CD4-positive, alpha-beta T cell (primary cell): ENCODE data around the gene ADAT3. TPM values are rescaled to one million over a fixed set of nuclear protein-coding genes. Genes with fewer than 3 reads are reported as not detected.

Experiments
- ATAC-seq: fragments of 200-7000 bp; cut with Tn5 transposase; one replicate; pipeline ENCODE4 v1.10.0; 2022; ENCODE audit warnings: mild to moderate bottlenecking; ENCODE audit not compliant: poor library complexity
- CTCF ChIA-PET: fragments of 350-600 bp; sonication (Branson Sonifier 250); formaldehyde crosslinking; loops from one replicate; lab custom pipeline; 2021; ENCODE audit warnings: antibody characterized with exemption, inconsistent platforms; lab: Charles Lee
- POLR2A ChIA-PET: fragments of 350-600 bp; sonication (Branson Sonifier 250); formaldehyde crosslinking; loops from one replicate; lab custom pipeline; 2021; ENCODE audit warnings: antibody characterized with exemption, inconsistent platforms; lab: Charles Lee
- DNase-seq, 14 experiments: peaks; one replicate each; pipeline ENCODE4 v3.0.0-alpha.2; 2013 to 2020; ENCODE audit warnings: mixed read lengths in 2 of 14
- H3K27ac ChIP-seq, 2 donors: one replicate each; pipeline versions ENCODE4 v1.5.1 to v1.7.0; 2013; ENCODE audit warnings: low read length in 2 of 2, low read depth in 1 of 2, mild to moderate bottlenecking in 1 of 2
- H3K27me3 ChIP-seq, 2 experiments: 1 replicate in 1 of 2; 2 replicates in 1 of 2; pipeline versions ENCODE4 v1.6.1 to v1.7.0; 2013; ENCODE audit warnings: low read length in 2 of 2, control low read depth in 1 of 2, mild to moderate bottlenecking in 1 of 2, moderate library complexity in 1 of 2; ENCODE audit not compliant: insufficient read depth in 2 of 2, control insufficient read depth in 1 of 2
- H3K36me3 ChIP-seq: one replicate; pipeline ENCODE4 v1.6.1; 2013; ENCODE audit warnings: low read length, control low read depth; ENCODE audit not compliant: insufficient read depth
- H3K4me1 ChIP-seq: one replicate; pipeline ENCODE4 v1.6.1; 2013; ENCODE audit warnings: low read length, control low read depth; ENCODE audit not compliant: insufficient read depth
- H3K4me3 ChIP-seq: one replicate; pipeline ENCODE4 v1.5.1; 2013; ENCODE audit warnings: mild to moderate bottlenecking, low read length, moderate library complexity
- H3K9me3 ChIP-seq, 2 experiments: 1 replicate in 1 of 2; 2 replicates in 1 of 2; pipeline versions ENCODE4 v1.6.1 to v1.7.0; 2013; ENCODE audit warnings: low read length in 2 of 2, mild to moderate bottlenecking in 2 of 2, control low read depth in 1 of 2, moderate library complexity in 1 of 2; ENCODE audit not compliant: control insufficient read depth in 1 of 2, insufficient read depth in 1 of 2
- H3K27ac Mint-ChIP-seq: one replicate; pipeline ENCODE4 v1.8.0; 2020; ENCODE audit warnings: mixed read lengths
- H3K27me3 Mint-ChIP-seq: one replicate; pipeline ENCODE4 v1.8.0; 2021; ENCODE audit warnings: mixed read lengths
- H3K36me3 Mint-ChIP-seq: one replicate; pipeline ENCODE4 v1.8.0; 2021; ENCODE audit warnings: low read depth, mixed read lengths
- H3K4me1 Mint-ChIP-seq: one replicate; pipeline ENCODE4 v1.8.0; 2021; ENCODE audit warnings: low read depth, mixed read lengths
- H3K4me3 Mint-ChIP-seq: one replicate; pipeline ENCODE4 v1.8.0; 2020; ENCODE audit warnings: mild to moderate bottlenecking, mixed read lengths
- H3K9me3 Mint-ChIP-seq: one replicate; pipeline ENCODE4 v1.8.0; 2020; ENCODE audit warnings: mixed read lengths
- CTCF ChIP-seq: fragments of 200-600 bp; IDR thresholded peaks from one replicate; pipeline ENCODE4 v1.8.0; 2022; ENCODE audit warnings: antibody characterized with exemption, mild to moderate bottlenecking
- intact Hi-C, 2 experiments: fragments of 100-400 bp; cut with DNase I in 1 of 2; cut with micrococcal nuclease in 1 of 2; formaldehyde crosslinking; loops; one replicate each; pipeline versions ENCODE4 v1.15.1 to v1.9.0; 2023 to 2025; cut with DNase I, micrococcal nuclease
- total RNA-seq, 174 experiments: library from RNA in 2 of 174; stranded (reverse) in 2 of 174; gene quantifications; one replicate each; pipeline ENCODE4 v1.2.3 and lab custom pipeline; 2021 to 2026

ADAT3 gene
- total RNA-seq, 2 experiments from 2014 or later: 7.9 to 8.2 TPM

- H3K4me1 ChIP-seq: peaks cover 51% of the 10 kb centered on the region
- H3K9me3 ChIP-seq: peaks cover 0 to 7% of the 10 kb centered on the region in 2 experiments
- H3K4me3 ChIP-seq: no peak overlapping the region
- ATAC-seq (no peak), DNase-seq (no peak)
- peaks cover 5% of the 10 kb centered on the region for H3K36me3 ChIP-seq
- H3K27me3 Mint-ChIP-seq: no peaks in the 10 kb centered on the region
- no peaks in the 10 kb centered on the region for H3K27me3 ChIP-seq
- no peaks in the 10 kb centered on the region for H3K9me3 Mint-ChIP-seq
- H3K4me1 Mint-ChIP-seq: peaks cover 42% of the 10 kb centered on the region
- H3K27ac Mint-ChIP-seq: no peak overlapping the region
- TF ChIP-seq CTCF: no peak
- intact Hi-C loops: loop anchor here in 1 of 2 experiments (5.0 kb wide), 1 partner anchor 45 kb away; the partner anchor contains the start of gene KLF16
- POLR2A ChIA-PET: no interaction called here
- H3K4me3 Mint-ChIP-seq: no peak overlapping the region
- CTCF ChIA-PET: interaction anchor here (0.5 kb wide), 1 partner anchor 10 kb away, joined by 3 read pairs; no protein-coding TSS in a partner anchor
- H3K36me3 Mint-ChIP-seq: no peaks in the 10 kb centered on the region
- H3K27ac ChIP-seq: no peak overlapping the region
These were observed 2.6 kb downstream of the ADAT3 start for GRCh38 chr19:1907563-1908363.

- intact Hi-C loops: loop anchor here in 1 of 2 experiments (5.0 kb wide), 1 partner anchor 46 kb away; the partner anchor contains the start of gene KLF16
- Histone ChIP-seq H3K36me3 (peaks cover 8% of the 10 kb centered on the region), H3K27me3 (no peaks in the 10 kb centered on the region), H3K4me1 (peaks cover 47% of the 10 kb centered on the region), H3K4me3 (no peak overlapping the region), H3K27ac (no peak overlapping the region), H3K9me3 (peaks cover 0 to 7% of the 10 kb centered on the region in 2 experiments)
- Mint-ChIP-seq H3K9me3 (no peaks in the 10 kb centered on the region), H3K4me1 (peaks cover 42% of the 10 kb centered on the region), H3K27ac (no peak overlapping the region), H3K36me3 (no peaks in the 10 kb centered on the region), H3K4me3 (no peak overlapping the region), H3K27me3 (no peaks in the 10 kb centered on the region)
- ATAC-seq (no peak), DNase-seq (no peak)
- POLR2A ChIA-PET: no interaction called here
- CTCF ChIA-PET: interaction anchor here (0.7 kb wide), 1 partner anchor 632 kb away, joined by 3 read pairs; no protein-coding TSS in a partner anchor
- TF ChIP-seq CTCF: no peak
These were observed 3.1 kb downstream of the ADAT3 start for GRCh38 chr19:1908364-1908678.

- Mint-ChIP-seq H3K4me1 (peaks cover 29% of the 10 kb centered on the region), H3K9me3 (no peaks in the 10 kb centered on the region), H3K4me3 (no peak overlapping the region), H3K27ac (peak overlapping the region; percentile 19), H3K36me3 (no peaks in the 10 kb centered on the region), H3K27me3 (no peaks in the 10 kb centered on the region)
- Histone ChIP-seq H3K4me1 (peaks cover 39% of the 10 kb centered on the region), H3K9me3 (peaks cover 0 to 7% of the 10 kb centered on the region in 2 experiments), H3K27ac (no peak overlapping the region), H3K36me3 (peaks cover 8% of the 10 kb centered on the region), H3K27me3 (no peaks in the 10 kb centered on the region), H3K4me3 (no peak overlapping the region)
- intact Hi-C loops: loop anchor here in 1 of 2 experiments (5.0 kb wide), 1 partner anchor 47 kb away; the partner anchor contains the start of gene KLF16
- ChIA-PET POLR2A (no interaction called here), CTCF (no interaction called here)
- DNase-seq (no peak), ATAC-seq (no peak)
- TF ChIP-seq CTCF: no peak
These were observed 4.5 kb downstream of the ADAT3 start for GRCh38 chr19:1909761-1910080.
